Activated CD4-positive, alpha-beta T cell treated with anti-CD3 and anti-CD28 coated beads, Interleukin-2, amount 50 U/mL, for 16 hours (primary cell): ENCODE results near the gene MORN5.
"Not testable (repeated sequence)": the region's sequence is repeated elsewhere in the genome, so short reads cannot be mapped to it uniquely, and the experiment has no call there.

Experiments
- DNase-seq: peaks from one replicate; pipeline ENCODE4 v3.0.0-alpha.2; 2020

The MORN5 gene

GRCh38 chr9:122159026-122159924 is at the start of gene MORN5, which contains the start of gene NDUFA8:
TSS of gene MORN5 (plus strand) at chr9:122159908. CDS start at chr9:122159973, 65 bp downstream.
TSS of gene NDUFA8 (minus strand) at chr9:122159779. CDS start at chr9:122159677, 102 bp downstream.
- peak; percentile 96 for DNase-seq

GRCh38 chr9:122110100-122110833 is 49.4 kb upstream of the MORN5 start:
- no peak for DNase-seq

DNA sequence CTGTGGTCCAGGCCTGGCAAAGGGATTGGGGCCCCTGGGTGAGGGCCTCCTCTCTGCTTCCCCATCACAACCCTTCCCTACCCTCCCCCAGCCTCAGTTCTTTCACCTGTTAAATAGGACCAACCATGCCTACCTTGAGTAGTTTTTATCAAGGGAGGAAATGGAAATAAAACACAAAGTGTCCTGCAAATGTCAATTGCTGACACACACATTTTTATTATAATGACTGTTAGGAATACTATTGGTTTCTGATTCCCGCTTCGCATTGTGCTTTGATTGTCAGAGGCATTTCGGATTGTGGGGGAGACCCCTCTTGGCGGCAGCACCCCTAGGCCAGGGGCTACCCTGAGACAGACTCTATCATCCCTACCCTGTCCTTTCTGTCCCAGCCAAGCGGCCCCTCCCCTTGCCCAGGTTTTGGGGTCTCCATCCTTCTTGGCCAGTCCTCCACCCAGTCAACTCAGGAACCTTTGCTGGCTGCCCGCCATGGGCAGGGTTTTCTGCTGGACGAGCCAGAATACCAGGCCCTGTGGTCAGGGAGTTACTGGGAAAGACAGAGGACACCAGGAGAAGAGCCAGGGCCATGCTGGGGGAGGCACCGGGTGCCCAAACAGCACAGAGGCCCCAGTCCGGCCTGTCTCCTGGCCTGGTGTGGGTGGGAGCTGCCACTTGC is 48.2 kb upstream of the MORN5 start:
- DNase-seq = no peak

DNA sequence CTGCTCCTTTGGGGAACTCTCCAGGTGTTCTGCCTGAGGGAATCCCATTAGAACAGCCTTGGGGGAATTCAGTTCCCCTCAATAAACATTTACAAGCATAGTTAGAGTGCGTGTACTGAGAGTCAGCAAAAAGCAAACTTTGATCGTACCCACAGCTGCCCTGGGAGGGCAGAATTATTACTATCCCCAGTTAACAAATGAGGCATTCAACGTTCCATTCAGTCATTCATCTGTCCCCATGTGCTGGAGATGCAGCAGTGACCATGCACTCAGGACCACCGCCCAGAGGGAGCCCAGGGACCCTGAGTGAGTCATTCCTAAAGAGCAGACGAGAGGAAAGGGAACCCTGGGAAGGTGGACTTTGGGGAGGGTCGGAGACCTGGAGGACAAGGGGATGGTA is 47.5 kb upstream of the MORN5 start:
- DNase-seq = no peak

GRCh38 chr9:122113574-122113973 is 46.1 kb upstream of the MORN5 start:
- DNase-seq = no peak

- no peak for DNase-seq
Observed at GRCh38 chr9:122115176-122116035, 44.3 kb upstream of the MORN5 start.

DNA sequence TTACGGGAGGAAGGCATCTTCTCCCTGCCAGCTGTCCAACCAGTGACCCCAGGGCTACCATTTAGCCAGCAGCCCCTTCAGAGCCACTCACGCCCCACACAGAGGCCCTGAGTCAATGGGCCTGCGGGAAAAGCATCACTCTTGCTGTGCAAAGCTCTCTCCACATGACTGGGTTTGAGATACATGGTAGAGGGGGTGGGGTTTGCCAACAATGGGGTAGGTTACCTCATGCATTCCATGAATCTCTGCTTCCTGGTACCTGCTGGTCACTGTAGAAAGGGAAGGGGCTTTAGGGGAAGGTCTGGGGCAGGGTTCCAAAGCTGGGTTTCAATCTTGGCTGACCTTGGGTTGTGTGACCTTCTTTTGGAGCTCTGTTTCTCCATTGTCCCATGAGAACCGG is 43.7 kb upstream of the MORN5 start:
- DNase-seq = no peak

DNA sequence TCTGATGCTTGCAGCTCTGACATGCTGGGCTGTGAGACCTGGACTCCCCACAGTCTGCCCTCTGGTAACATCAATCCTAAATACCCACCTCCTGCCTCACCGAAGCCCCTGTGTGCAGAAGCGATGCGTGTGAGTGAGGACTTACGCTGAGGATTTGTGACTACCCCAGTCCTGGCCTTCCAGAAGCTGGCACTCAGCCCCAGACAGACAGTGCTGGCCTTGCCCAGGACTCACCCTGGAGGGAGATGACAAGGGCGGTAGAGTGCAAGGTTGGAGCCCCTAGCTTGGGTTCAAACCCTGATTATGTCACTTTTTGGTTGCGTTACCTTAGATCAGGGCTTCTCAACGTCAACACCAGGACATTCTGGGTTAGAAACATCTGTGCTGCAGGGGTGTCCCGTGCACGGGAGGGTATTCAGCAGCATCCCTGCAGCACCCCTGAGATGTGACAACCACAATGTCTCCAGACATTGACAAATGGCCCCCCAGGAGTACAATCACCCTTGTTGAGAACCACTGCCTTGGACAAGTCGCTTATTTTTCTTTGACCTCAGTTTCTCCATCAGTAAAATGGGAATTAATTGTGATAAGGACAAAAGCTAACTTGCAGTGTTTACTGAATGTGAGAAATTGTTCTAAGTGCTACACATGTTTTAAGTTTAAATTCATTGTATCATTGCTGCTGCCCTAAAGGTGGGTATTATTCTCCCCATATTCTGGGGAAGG is 43.1 kb upstream of the MORN5 start:
- no peak for DNase-seq

DNA sequence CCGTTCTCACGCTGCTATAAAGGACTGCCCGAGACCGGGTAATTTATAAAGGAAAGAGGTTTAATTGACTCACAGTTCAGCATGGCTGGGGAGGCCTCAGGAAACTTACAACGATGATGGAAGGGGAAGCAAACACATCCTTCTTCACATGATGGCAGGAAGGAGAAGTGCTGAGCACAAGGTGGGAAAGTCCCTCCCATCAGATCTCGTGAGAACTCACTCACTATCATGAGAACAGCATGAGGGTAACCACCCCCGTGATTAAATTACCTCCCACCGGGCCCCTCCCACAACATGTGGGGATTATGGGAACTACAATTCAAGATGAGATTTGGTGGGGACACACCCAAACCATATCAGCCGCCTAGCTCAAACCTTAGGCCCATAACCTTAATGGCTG is 42.5 kb upstream of the MORN5 start:
- not testable (repeated sequence) for DNase-seq

GRCh38 chr9:122118343-122119165 is 41.2 kb upstream of the MORN5 start:
- DNase-seq = no peak

DNA sequence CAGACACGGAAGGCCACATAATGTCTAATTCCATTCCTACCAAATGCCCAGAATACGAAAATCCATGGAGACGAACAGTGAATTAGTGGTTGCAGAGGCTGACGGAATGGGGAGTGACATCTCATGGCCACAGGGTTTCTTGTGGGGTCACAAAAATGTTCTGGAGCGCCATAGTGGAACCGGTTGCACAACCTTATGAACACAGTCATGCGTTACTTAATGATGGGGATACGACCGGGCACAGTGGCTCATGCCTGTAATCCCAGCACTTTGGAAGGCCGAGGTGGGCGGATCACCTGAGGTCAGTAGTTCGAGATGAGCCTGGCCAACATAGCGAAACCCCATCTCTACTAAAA is 40.6 kb upstream of the MORN5 start:
- no peak for DNase-seq

GRCh38 chr9:122119721-122120120 is 40.0 kb upstream of the MORN5 start:
- DNase-seq = no peak

DNA sequence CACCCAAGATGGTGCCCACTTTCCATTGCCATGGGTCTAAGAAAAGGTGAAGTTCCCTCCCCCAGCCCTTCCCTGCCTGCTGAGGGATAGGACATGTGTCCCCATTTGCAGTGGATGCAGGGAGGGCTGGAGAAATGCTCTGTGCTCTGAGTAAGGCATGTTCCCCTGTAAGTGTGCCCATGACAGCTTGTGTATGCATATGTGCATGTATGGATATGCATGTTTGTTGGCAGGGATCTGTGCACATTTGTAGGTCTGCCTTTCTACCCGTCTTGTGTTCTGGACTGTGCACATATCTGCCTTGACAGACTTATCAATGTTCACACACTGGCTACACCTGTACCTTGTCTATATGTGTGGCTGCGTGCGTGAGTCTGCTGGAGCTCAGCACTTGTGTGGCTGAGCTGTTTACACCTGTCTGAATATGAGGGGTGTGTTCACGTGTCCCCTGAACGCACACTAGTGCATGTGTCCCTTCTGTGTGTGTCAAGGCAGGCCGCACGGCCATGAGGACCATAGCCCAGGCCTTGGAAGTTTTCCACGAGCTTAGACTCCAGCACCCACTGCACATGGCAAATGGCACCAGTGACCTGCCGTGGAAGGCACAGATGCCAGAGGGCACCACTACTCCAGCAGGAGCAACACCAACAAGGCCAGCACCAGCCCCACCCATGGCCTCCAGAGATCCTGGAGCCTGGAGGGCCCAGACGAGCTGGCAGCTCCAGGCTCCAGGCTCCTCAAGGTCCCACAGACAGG is 39.2 kb upstream of the MORN5 start:
- DNase-seq = no peak

DNA sequence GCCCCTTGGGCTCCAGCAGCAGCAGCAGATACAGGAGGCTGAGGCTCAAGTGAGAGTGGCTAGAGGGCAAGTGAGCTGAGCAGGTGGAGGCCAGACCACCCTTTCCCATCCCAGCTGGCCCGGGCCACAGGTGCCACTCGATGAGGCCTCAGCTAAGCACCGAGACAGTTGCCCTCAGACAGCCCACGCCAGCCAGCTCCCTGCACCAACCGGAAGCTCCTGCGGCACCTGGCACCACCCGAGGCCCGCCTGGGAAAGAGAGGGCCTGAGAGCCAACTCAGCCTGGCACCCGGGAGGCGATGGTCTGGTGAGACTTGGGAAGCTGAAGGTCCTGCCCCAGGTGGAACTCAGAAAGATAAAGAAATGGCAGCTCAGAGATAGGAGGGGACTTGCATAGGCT is 38.3 kb upstream of the MORN5 start:
- DNase-seq = no peak

- DNase-seq = no peak
Observed at GRCh38 chr9:122121931-122122330, 37.8 kb upstream of the MORN5 start.

GRCh38 chr9:122122468-122122867 is 37.2 kb upstream of the MORN5 start:
- no peak for DNase-seq

- peak; percentile 69 for DNase-seq
Observed at GRCh38 chr9:122122903-122123632, 36.6 kb upstream of the MORN5 start.

GRCh38 chr9:122124048-122124447 is 35.7 kb upstream of the MORN5 start:
- DNase-seq = no peak

DNA sequence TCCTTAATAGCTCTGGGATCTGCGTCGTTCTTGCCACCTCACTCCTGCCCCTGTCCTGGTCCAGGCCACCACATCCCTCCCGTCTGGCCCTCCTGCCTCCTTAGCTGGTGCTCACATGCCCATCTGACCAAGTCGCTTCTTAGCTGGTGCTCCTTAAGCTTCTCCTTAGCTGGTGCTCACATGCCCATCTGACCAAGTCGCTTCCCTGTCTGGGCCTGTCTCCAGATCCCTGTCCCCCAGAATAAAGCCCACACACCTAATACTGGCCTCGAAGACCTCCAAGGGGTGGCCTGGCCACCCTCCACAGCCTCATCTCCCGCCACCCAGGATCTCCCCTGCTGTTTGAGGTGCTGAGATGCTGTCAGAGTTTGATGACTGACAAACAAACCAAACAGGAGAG is 35.2 kb upstream of the MORN5 start:
- DNase-seq = no peak

DNA sequence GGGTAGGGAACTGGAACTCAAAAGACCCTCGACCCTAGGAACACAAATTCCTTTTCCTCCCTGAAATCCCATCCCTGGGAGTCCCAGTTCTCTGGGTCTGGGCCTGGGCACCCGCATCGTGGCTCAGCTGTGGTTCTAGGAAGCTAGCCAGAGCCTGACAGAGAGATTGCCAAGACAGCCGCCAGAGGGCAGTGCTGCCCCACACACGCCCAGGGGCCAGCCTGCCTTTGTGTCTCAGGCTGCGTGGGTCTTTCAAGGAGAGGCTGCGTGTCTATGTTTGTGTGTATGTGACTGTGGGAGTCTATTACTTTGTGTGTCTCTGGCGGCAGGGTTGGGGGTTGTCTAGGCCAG is 34.6 kb upstream of the MORN5 start:
- peak; percentile 79 for DNase-seq
